ENCODE measurements around the gene HEATR9.

- TF ChIP-seq CTCF (IDR thresholded peaks at IDR 0.05) (no peak), GABPA (IDR thresholded peaks at IDR 0.05; ENCODE audit: low read depth) (no peak), RXRA (IDR thresholded peaks at IDR 0.05; ENCODE audit: borderline replicate concordance, low read depth) (no peak), TEAD4 (IDR thresholded peaks at IDR 0.05; ENCODE audit: borderline replicate concordance, insufficient read depth) (no peak), GATA2 (CRISPR knock-in tag; IDR thresholded peaks at IDR 0.05) (no peak), USF1 (IDR thresholded peaks at IDR 0.05; ENCODE audit: borderline replicate concordance, low read depth) (no peak), EP300 (IDR thresholded peaks at IDR 0.05; ENCODE audit: borderline replicate concordance in 1 of 2, low read depth in 1 of 2, low read length in 1 of 2) (no peak), JUND (IDR thresholded peaks at IDR 0.05) (no peak), POLR2AphosphoS5 (IDR thresholded peaks at IDR 0.05; ENCODE audit: low read depth, low read length) (no peak), SMC3 (IDR thresholded peaks at IDR 0.05; ENCODE audit: low read depth, low read length) (no peak), TAF1 (IDR thresholded peaks at IDR 0.05; ENCODE audit: borderline replicate concordance, low read depth, low read length) (no peak), YY1 (IDR thresholded peaks at IDR 0.05; ENCODE audit: low read depth) (no peak), MXI1 (IDR thresholded peaks at IDR 0.05; ENCODE audit: low read depth, low read length) (no peak), TCF12 (IDR thresholded peaks at IDR 0.05) (no peak)
These were observed 9.7 kb upstream of the HEATR9 start for GRCh38 chr17:35878361-35878760.
